ENCODE data around the gene TECPR1.

Gene TECPR1

GRCh38 chr7:98210513-98211220, 41.4 kb downstream of the TECPR1 start:
- peak; percentile 30 for DNase-seq (ENCODE audit: low read depth)

- no peak for DNase-seq (ENCODE audit: low read depth)
Measured at GRCh38 chr7:98209166-98209920, 42.7 kb downstream of the TECPR1 start.

GRCh38 chr7:98206451-98207330, 45.3 kb downstream of the TECPR1 start:
- no peak for DNase-seq (ENCODE audit: low read depth)

GRCh38 chr7:98205162-98205845, 46.7 kb downstream of the TECPR1 start:
- DNase-seq (ENCODE audit: low read depth) = no peak

GRCh38 chr7:98204670-98205069, 47.4 kb downstream of the TECPR1 start:
- DNase-seq (ENCODE audit: low read depth) = no peak

GRCh38 chr7:98203964-98204605, 47.9 kb downstream of the TECPR1 start:
- no peak for DNase-seq (ENCODE audit: low read depth)

- no peak for DNase-seq (ENCODE audit: low read depth)
Measured at GRCh38 chr7:98203261-98203963, 48.6 kb downstream of the TECPR1 start.

GRCh38 chr7:98202367-98203195, 49.5 kb downstream of the TECPR1 start:
- DNase-seq (ENCODE audit: low read depth) = no peak

- no peak for DNase-seq (ENCODE audit: low read depth)
Measured at GRCh38 chr7:98200364-98200763, 51.7 kb downstream of the TECPR1 start.

- DNase-seq (ENCODE audit: low read depth) = peak; percentile 29
Measured at GRCh38 chr7:98199131-98199530, 52.9 kb downstream of the TECPR1 start.

GRCh38 chr7:98196706-98197605, 55.1 kb downstream of the TECPR1 start:
- DNase-seq (ENCODE audit: low read depth) = no peak

- peak; percentile 66 for DNase-seq (ENCODE audit: low read depth)
Measured at GRCh38 chr7:98194672-98195457, 57.2 kb downstream of the TECPR1 start.

GRCh38 chr7:98194186-98194585, 57.8 kb downstream of the TECPR1 start:
- DNase-seq (ENCODE audit: low read depth) = no peak

- no peak for DNase-seq (ENCODE audit: low read depth)
Measured at GRCh38 chr7:98193474-98194180, 58.4 kb downstream of the TECPR1 start.

GRCh38 chr7:98192781-98193457, 59.1 kb downstream of the TECPR1 start:
- DNase-seq (ENCODE audit: low read depth) = no peak

- no peak for DNase-seq (ENCODE audit: low read depth)
Measured at GRCh38 chr7:98191668-98192431, 60.2 kb downstream of the TECPR1 start.
